Thyroid gland (tissue), 4 donors: Measurements from ENCODE around the gene ARHGEF1.

Source experiments
- CTCF ChIP-seq, 6 experiments: fragments of 200-600 bp in 3 of 6; fragments of 450-650 bp in 3 of 6; sonication (generic) in 3 of 6; IDR thresholded peaks; one replicate each; pipeline ENCODE4 v1.5.1; 2016 to 2019; ENCODE audit warnings: antibody characterized with exemption in 6 of 6, mild to moderate bottlenecking in 2 of 6, inconsistent platforms in 1 of 6, moderate library complexity in 1 of 6
- POLR2A ChIP-seq, 2 donors: fragments of 450-650 bp; IDR thresholded peaks; one replicate each; pipeline ENCODE4 v1.6.1; 2017; ENCODE audit warnings: antibody characterized with exemption in 2 of 2, mild to moderate bottlenecking in 2 of 2, moderate library complexity in 1 of 2

- TF ChIP-seq CTCF (IDR thresholded peaks at IDR 0.05) (no peak), POLR2A (IDR thresholded peaks at IDR 0.05) (no peak)
Measured at GRCh38 chr19:41897820-41898219, 14.8 kb downstream of the ARHGEF1 start.
